HG02759 (cell line): ENCODE measurements around the gene DLD.
"Not testable (repeated sequence)": the region's sequence is repeated elsewhere in the genome, so short reads cannot be mapped to it uniquely, and the experiment has no call there.

Experiments
- ATAC-seq: cut with Tn5 transposase; IDR thresholded peaks from one replicate; pipeline ENCODE4 v1.9.1; 2021; ENCODE audit warnings: mild to moderate bottlenecking, moderate library complexity; ENCODE audit not compliant: unreplicated experiment

DLD gene

GRCh38 chr7:107944411-107945169 is 53.6 kb downstream of the DLD start:
- ATAC-seq, result no peak

- ATAC-seq, result no peak
These were observed 54.3 kb downstream of the DLD start for GRCh38 chr7:107945332-107945731.

- no peak for ATAC-seq
These were observed 55.5 kb downstream of the DLD start for GRCh38 chr7:107946451-107946850.

- no peak for ATAC-seq
These were observed 55.9 kb downstream of the DLD start for GRCh38 chr7:107946881-107947280.

GRCh38 chr7:107948645-107949442 is 57.9 kb downstream of the DLD start:
- ATAC-seq, result no peak

- no peak for ATAC-seq
These were observed 58.5 kb downstream of the DLD start for GRCh38 chr7:107949443-107949935.

GRCh38 chr7:107951172-107951787 is 60.3 kb downstream of the DLD start:
- ATAC-seq, result no peak

- no peak for ATAC-seq
These were observed 60.9 kb downstream of the DLD start for GRCh38 chr7:107951896-107952295.

- no peak for ATAC-seq
These were observed 62.4 kb downstream of the DLD start for GRCh38 chr7:107953265-107953923.

GRCh38 chr7:107953924-107954303 is 62.9 kb downstream of the DLD start:
- no peak for ATAC-seq

- no peak for ATAC-seq
These were observed 64.4 kb downstream of the DLD start for GRCh38 chr7:107955394-107955793.

GRCh38 chr7:107956950-107957349 is 66.0 kb downstream of the DLD start:
- not testable (repeated sequence) for ATAC-seq

GRCh38 chr7:107957436-107957835 is 66.5 kb downstream of the DLD start:
- ATAC-seq, result no peak

- ATAC-seq, result no peak
These were observed 68.0 kb downstream of the DLD start for GRCh38 chr7:107958764-107959526.

GRCh38 chr7:107959527-107959898 is 68.5 kb downstream of the DLD start:
- ATAC-seq, result no peak

GRCh38 chr7:107960272-107960671 is 69.3 kb downstream of the DLD start:
- ATAC-seq, result no peak

- ATAC-seq, result no peak
These were observed 70.4 kb downstream of the DLD start for GRCh38 chr7:107961405-107961804.

- no peak for ATAC-seq
These were observed 71.8 kb downstream of the DLD start for GRCh38 chr7:107962817-107963216.

GRCh38 chr7:107964510-107964909 is 73.5 kb downstream of the DLD start:
- no peak for ATAC-seq

- ATAC-seq, result no peak
These were observed 75.7 kb downstream of the DLD start for GRCh38 chr7:107966711-107967110.
